CD8-positive, alpha-beta memory T cell (primary cell): ENCODE data around the gene BRD2. TPM values are rescaled to one million over a fixed set of nuclear protein-coding genes. Genes with fewer than 3 reads are reported as not detected.

ENCODE experiments used
- CTCF ChIA-PET: fragments of 350-600 bp; sonication (Branson Sonifier 250); formaldehyde crosslinking; loops from one replicate; lab custom pipeline; 2021; ENCODE audit warnings: antibody characterized with exemption; lab: Charles Lee
- POLR2A ChIA-PET: fragments of 350-600 bp; sonication (Branson Sonifier 250); formaldehyde crosslinking; loops from one replicate; lab custom pipeline; 2021; ENCODE audit warnings: antibody characterized with exemption; lab: Charles Lee
- DNase-seq, 5 donors: peaks; one replicate each; pipeline versions ENCODE4 v3.0.0 to v3.0.0-alpha.2; 2020 to 2022; ENCODE audit warnings: mixed read lengths in 1 of 5
- H3K27ac ChIP-seq: one replicate; pipeline ENCODE4 v1.7.0; 2013; ENCODE audit warnings: low read depth, mild to moderate bottlenecking, low read length, moderate library complexity
- H3K27me3 ChIP-seq: 2 replicates; pipeline ENCODE4 v1.7.0; 2013; ENCODE audit warnings: low read length, mild to moderate bottlenecking; ENCODE audit not compliant: insufficient read depth, poor library complexity, severe bottlenecking
- H3K36me3 ChIP-seq: 2 replicates; pipeline ENCODE4 v1.7.0; 2013; ENCODE audit warnings: mild to moderate bottlenecking, low read length, moderate library complexity; ENCODE audit not compliant: insufficient read depth
- H3K4me1 ChIP-seq: 2 replicates; pipeline ENCODE4 v1.7.0; 2013; ENCODE audit warnings: mild to moderate bottlenecking, low read length, moderate library complexity; ENCODE audit not compliant: insufficient read depth
- H3K4me3 ChIP-seq: 2 replicates; pipeline ENCODE4 v1.7.0; 2013; ENCODE audit warnings: mild to moderate bottlenecking, low read length
- H3K9me3 ChIP-seq: 2 replicates; pipeline ENCODE4 v1.7.0; 2013; ENCODE audit warnings: mild to moderate bottlenecking, low read length
- H3K27ac Mint-ChIP-seq, 8 donors: one replicate each; pipeline ENCODE4 v1.8.0; 2020 to 2021; ENCODE audit warnings: mixed read lengths in 8 of 8, mild to moderate bottlenecking in 6 of 8, inconsistent platforms in 3 of 8, moderate library complexity in 3 of 8
- H3K27me3 Mint-ChIP-seq, 2 donors: one replicate each; pipeline ENCODE4 v1.8.0; 2020 to 2021; ENCODE audit warnings: mixed read lengths in 2 of 2, mild to moderate bottlenecking in 1 of 2, moderate library complexity in 1 of 2
- H3K36me3 Mint-ChIP-seq, 3 donors: one replicate each; pipeline ENCODE4 v1.8.0; 2020 to 2021; ENCODE audit warnings: mixed read lengths in 3 of 3, inconsistent platforms in 1 of 3, mild to moderate bottlenecking in 1 of 3
- H3K4me1 Mint-ChIP-seq, 3 donors: one replicate each; pipeline ENCODE4 v1.8.0; 2020 to 2021; ENCODE audit warnings: mixed read lengths in 3 of 3, inconsistent platforms in 1 of 3, mild to moderate bottlenecking in 1 of 3
- H3K4me3 Mint-ChIP-seq, 7 donors: one replicate each; pipeline ENCODE4 v1.8.0; 2020 to 2021; ENCODE audit warnings: mixed read lengths in 7 of 7, mild to moderate bottlenecking in 6 of 7, moderate library complexity in 4 of 7, inconsistent platforms in 2 of 7
- H3K9me3 Mint-ChIP-seq, 5 donors: one replicate each; pipeline ENCODE4 v1.8.0; 2020 to 2022; ENCODE audit warnings: mixed read lengths in 5 of 5, mild to moderate bottlenecking in 3 of 5, moderate library complexity in 2 of 5, inconsistent platforms in 1 of 5
- polyA plus RNA-seq: library from polyadenylated mRNA; unstranded; fragments of 300-500 nt; fragmentation: Illumina TruSeq; gene quantifications from one replicate; pipeline ENCODE4 v1.2.3, GENCODE V29; 2021
- total RNA-seq, 2 experiments: library from RNA; stranded (reverse); gene quantifications; one replicate each; pipeline ENCODE4 v1.2.3, GENCODE V29; 2021

Gene BRD2
- total and polyA plus RNA-seq, 3 experiments from 2014 or later, result 89.9 to 387 (median 373) TPM

DNA sequence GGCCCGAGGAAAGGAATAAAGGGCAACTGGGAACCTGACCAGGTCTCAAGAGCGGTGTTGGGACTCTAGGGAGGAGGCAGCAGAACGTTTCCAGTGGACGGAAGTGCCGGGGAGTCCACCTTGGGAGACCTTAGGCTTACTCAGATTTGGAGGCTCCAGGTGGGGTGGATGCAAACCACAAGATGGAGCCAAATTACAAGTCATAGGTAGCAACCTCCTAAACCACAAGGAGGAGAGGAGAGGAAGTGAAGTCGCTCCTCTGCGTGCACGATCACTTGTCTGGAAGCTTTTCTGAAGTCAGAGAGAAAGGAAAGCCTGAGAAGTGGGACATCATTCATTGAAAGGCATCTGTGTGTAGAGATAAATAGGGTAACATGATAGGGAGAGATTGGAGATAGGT, 31.7 kb downstream of the BRD2 start:
- H3K4me3 Mint-ChIP-seq, result no peak overlapping the region
- CTCF ChIA-PET, result interaction anchor here (0.9 to 3.0 kb wide), 5 partner anchors 13 to 249 kb away, joined by 3 to 8 read pairs (median 5); no protein-coding TSS in a partner anchor

DNA sequence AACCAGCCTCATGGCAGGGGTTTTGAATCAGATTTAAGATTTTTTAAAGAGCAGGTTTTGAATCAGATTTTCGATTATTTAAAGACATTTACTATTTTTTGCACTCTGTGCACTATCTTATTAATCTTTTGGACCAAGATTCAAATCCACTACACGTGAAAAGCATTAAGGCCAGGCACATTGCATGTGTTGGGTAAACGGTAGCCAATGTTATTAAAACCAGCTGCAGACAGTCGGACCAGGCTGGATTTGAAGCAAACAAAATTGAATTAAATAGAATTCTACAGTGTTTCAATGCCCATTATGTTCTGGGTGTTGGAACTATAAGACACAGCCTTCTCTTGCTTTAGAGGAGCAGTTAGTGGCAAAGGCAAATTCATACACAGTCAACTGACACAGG, 33.3 kb downstream of the BRD2 start:
- DNase-seq, result no peak
- Histone ChIP-seq H3K9me3 (no peaks in the 10 kb centered on the region), H3K4me3 (no peak overlapping the region), H3K4me1 (peaks cover 4% of the 10 kb centered on the region), H3K27me3 (no peaks in the 10 kb centered on the region), H3K27ac (no peak overlapping the region), H3K36me3 (no peaks in the 10 kb centered on the region)
- peaks cover 4 to 6% (median 5%) of the 10 kb centered on the region in 3 donors for H3K4me1 Mint-ChIP-seq
- ChIA-PET POLR2A (no interaction called here), CTCF (interaction anchor here (3.0 kb wide), 1 partner anchor 13 kb away, joined by 8 read pairs; no protein-coding TSS in a partner anchor)
- no peaks in the 10 kb centered on the region for H3K9me3 Mint-ChIP-seq
- H3K36me3 Mint-ChIP-seq, result no peaks in the 10 kb centered on the region
- peaks cover 0 to 37% of the 10 kb centered on the region in 2 donors for H3K27me3 Mint-ChIP-seq
- H3K27ac Mint-ChIP-seq, result no peak overlapping the region
- H3K4me3 Mint-ChIP-seq, result no peak overlapping the region

More for the DNA sequence above, 31.7 kb downstream of the BRD2 start:
- H3K36me3 Mint-ChIP-seq, result no peaks in the 10 kb centered on the region
- Histone ChIP-seq H3K4me3 (no peak overlapping the region), H3K4me1 (peaks cover 4% of the 10 kb centered on the region), H3K36me3 (no peaks in the 10 kb centered on the region), H3K9me3 (no peaks in the 10 kb centered on the region), H3K27me3 (no peaks in the 10 kb centered on the region), H3K27ac (no peak overlapping the region)
- H3K27ac Mint-ChIP-seq, result no peak overlapping the region
- H3K4me1 Mint-ChIP-seq, result peaks cover 4 to 6% (median 5%) of the 10 kb centered on the region in 3 donors
- H3K27me3 Mint-ChIP-seq, result peaks cover 1 to 49% of the 10 kb centered on the region in 2 donors
- POLR2A ChIA-PET, result no interaction called here
- H3K9me3 Mint-ChIP-seq, result no peaks in the 10 kb centered on the region
- DNase-seq, result peak in 1 of 5 donors; percentile 33

DNA sequence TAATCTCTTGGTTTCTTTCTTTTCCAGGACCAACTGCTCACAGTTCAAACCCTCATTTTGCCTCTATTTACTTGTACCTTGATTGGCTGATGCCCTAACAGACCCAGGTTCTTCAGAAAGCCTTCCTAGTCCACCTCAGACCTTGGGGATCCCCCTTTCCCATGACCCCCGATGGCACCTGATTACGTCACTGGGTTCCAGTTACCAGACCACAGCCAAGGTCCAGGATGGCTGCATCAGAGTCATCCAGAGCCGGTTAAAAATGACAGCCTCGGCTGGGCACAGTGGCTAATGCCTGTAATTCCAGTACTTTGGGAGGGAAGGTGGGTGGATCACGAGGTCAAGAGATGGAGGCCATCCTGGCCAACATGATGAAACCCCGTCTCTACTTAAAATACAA, 36.5 kb downstream of the BRD2 start:
- no peak overlapping the region for H3K27ac ChIP-seq
- H3K4me1 Mint-ChIP-seq, result peaks cover 19 to 23% (median 22%) of the 10 kb centered on the region in 3 donors
- no peaks in the 10 kb centered on the region for H3K9me3 ChIP-seq
- POLR2A ChIA-PET, result no interaction called here
- peaks cover 0 to 3% (median 0%) of the 10 kb centered on the region in 3 donors for H3K36me3 Mint-ChIP-seq
- no peaks in the 10 kb centered on the region for H3K9me3 Mint-ChIP-seq
- no peaks in the 10 kb centered on the region for H3K36me3 ChIP-seq
- H3K27me3 Mint-ChIP-seq, result peaks cover 2 to 18% of the 10 kb centered on the region in 2 donors
- H3K4me3 Mint-ChIP-seq, result no peak overlapping the region
- H3K4me1 ChIP-seq, result peaks cover 14% of the 10 kb centered on the region
- CTCF ChIA-PET, result no interaction called here
- no peaks in the 10 kb centered on the region for H3K27me3 ChIP-seq
- H3K4me3 ChIP-seq, result no peak overlapping the region
- H3K27ac Mint-ChIP-seq, result peak overlapping the region in 1 of 8 donors; percentile 20
- no peak for DNase-seq

DNA sequence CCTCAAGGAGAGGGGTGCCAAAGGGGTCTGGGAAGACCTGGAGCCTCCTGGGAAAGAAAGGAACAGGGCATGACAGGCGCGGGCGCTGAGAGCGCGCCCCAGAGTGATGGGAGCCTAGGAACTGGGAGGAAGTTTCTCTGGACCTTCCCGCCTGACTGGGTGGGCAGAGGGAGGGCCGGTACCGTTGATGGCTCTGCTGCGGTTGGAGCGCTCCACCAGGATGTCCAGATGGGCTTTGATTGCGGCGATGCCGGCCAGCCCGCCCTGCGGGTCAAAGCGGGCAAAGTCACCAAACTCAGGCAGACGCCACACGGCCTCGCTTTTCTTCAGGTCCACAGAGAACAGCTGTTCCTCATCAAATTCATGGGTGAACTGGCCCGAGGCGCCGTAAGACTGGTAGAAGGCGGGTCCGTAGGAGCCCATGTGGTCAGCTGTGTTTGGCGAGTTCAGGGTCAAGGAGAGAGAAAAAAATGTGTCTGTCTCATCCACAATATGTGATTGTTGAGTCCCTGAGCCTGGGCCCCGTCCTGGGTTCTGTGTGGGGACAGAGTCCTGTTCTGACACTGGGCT, 39.5 kb downstream of the BRD2 start:
- Mint-ChIP-seq H3K36me3 (peaks cover 0 to 3% (median 0%) of the 10 kb centered on the region in 3 donors), H3K4me1 (peaks cover 15 to 18% (median 18%) of the 10 kb centered on the region in 3 donors), H3K27ac (peak overlapping the region in 4 of 8 donors; percentile 4 to 91 (median 66)), H3K4me3 (peak overlapping the region; percentile 64 to 91 (median 84)), H3K9me3 (no peaks in the 10 kb centered on the region), H3K27me3 (peaks cover 1 to 2% of the 10 kb centered on the region in 2 donors)
- H3K9me3 ChIP-seq, result no peaks in the 10 kb centered on the region
- ChIA-PET CTCF (interaction anchor here (1.1 to 1.2 kb wide), 2 partner anchors 8 to 74 kb away, joined by 3 read pairs; no protein-coding TSS in a partner anchor), POLR2A (no interaction called here)
- peaks cover 10% of the 10 kb centered on the region for H3K4me1 ChIP-seq
- no peak for DNase-seq
- H3K4me3 ChIP-seq, result no peak overlapping the region
- H3K36me3 ChIP-seq, result no peaks in the 10 kb centered on the region
- no peak overlapping the region for H3K27ac ChIP-seq
- no peaks in the 10 kb centered on the region for H3K27me3 ChIP-seq

DNA sequence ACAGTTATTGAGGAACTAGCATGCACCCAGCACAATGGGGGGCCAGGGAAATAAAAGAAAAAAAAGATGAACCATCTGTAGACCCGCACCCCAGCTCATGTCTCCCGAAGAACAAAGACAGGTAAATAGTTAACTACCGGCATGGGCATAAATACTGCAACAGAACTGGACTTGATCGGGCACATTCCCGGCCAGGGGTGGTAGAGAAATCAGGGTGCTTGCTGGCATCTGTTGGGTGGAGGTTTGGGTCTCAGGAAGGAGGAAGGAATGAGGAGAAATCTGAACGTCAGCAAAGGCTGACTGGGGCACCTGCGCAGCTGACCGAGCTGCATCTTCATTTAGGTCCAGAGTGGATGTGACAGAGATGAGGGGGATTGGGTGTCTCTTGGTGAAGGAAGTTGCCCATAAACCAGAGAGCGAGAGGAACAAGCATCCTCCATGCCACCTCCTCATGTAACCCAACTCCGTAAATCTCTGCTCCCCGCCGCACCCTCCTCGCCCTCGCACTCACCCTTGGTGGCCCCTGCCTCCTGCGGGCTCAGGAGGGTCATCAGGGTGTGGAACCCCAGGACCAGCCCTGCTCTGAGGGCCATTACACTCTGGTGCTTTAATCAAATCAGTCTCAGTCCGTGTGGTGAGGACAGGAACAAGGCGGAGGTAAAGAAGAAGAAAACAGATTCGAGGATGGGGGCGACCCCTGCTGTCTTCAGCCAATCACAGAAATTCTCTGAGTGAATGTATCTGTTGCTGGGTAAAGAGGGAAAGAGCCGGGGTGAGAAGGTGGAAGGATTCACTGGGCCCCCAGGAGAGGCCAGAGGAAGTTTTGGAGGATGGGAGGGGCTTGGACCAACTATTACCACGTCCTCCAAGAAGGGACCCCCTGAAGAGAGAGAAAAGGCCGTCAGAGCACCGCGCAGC, 40.8 kb downstream of the BRD2 start, which contains the start of gene HLA-DOA:
HLA-DOA (minus strand) TSS at position 648 of the 918 bp plus-strand sequence.
- H3K4me1 Mint-ChIP-seq, result peaks cover 15 to 18% (median 18%) of the 10 kb centered on the region in 3 donors
- H3K9me3 ChIP-seq, result no peaks in the 10 kb centered on the region
- peak; percentile 23 to 76 (median 56) for DNase-seq
- peak within 1 kb of the TSS; percentile 12 to 94 (median 80) for H3K27ac Mint-ChIP-seq
- ChIA-PET POLR2A (interaction anchor here (0.8 kb wide), 1 partner anchor 10 kb away, joined by 3 read pairs; no protein-coding TSS in a partner anchor), CTCF (interaction anchor here (1.0 to 2.1 kb wide), 3 partner anchors 24 to 239 kb away, joined by 3 to 7 read pairs (median 3); no protein-coding TSS in a partner anchor)
- peaks cover 0 to 5% of the 10 kb centered on the region in 2 donors for H3K27me3 Mint-ChIP-seq
- H3K9me3 Mint-ChIP-seq, result no peaks in the 10 kb centered on the region
- no peaks in the 10 kb centered on the region for H3K27me3 ChIP-seq
- H3K4me1 ChIP-seq, result peaks cover 10% of the 10 kb centered on the region
- peaks cover 0 to 3% (median 1%) of the 10 kb centered on the region in 3 donors for H3K36me3 Mint-ChIP-seq
- H3K27ac ChIP-seq, result peak within 1 kb of the TSS; percentile 13
- peak within 1 kb of the TSS; percentile 60 for H3K4me3 ChIP-seq
- peak within 1 kb of the TSS; percentile 65 to 92 (median 84) for H3K4me3 Mint-ChIP-seq
- no peaks in the 10 kb centered on the region for H3K36me3 ChIP-seq

DNA sequence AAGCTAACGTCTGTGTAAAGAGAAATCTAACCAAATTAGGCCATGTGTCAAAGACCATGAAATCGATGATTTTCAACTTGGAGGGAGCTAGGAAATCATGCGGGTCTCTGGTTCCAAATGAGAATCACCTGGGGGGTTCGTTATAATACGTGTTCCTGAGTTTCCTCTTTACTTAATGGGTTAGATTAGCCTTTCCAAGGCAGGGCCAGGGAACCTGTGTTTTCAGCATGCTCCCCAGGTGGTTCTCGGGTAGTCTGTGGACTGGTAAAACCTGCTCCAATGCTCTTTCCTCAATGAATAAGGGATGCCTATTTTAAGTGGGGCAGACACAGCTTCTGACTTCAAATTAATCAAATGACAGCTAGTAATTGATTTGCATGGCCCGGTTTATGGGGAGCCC, 42.0 kb downstream of the BRD2 start:
- H3K36me3 Mint-ChIP-seq, result peaks cover 0 to 3% (median 1%) of the 10 kb centered on the region in 3 donors
- H3K4me1 ChIP-seq, result peaks cover 14% of the 10 kb centered on the region
- H3K4me3 ChIP-seq, result no peak overlapping the region
- no peaks in the 10 kb centered on the region for H3K36me3 ChIP-seq
- H3K27me3 Mint-ChIP-seq, result peaks cover 5% of the 10 kb centered on the region in 2 donors
- peaks cover 19 to 23% (median 21%) of the 10 kb centered on the region in 3 donors for H3K4me1 Mint-ChIP-seq
- no peak for DNase-seq
- H3K9me3 ChIP-seq, result no peaks in the 10 kb centered on the region
- H3K27ac ChIP-seq, result no peak overlapping the region
- ChIA-PET POLR2A (interaction anchor here (0.8 kb wide), 1 partner anchor 8 kb away, joined by 3 read pairs; no protein-coding TSS in a partner anchor), CTCF (interaction anchor here (1.1 to 2.1 kb wide), 3 partner anchors 25 to 236 kb away, joined by 3 to 7 read pairs (median 3); no protein-coding TSS in a partner anchor)
- no peaks in the 10 kb centered on the region for H3K27me3 ChIP-seq
- no peak overlapping the region for H3K27ac Mint-ChIP-seq
- no peaks in the 10 kb centered on the region for H3K9me3 Mint-ChIP-seq
- H3K4me3 Mint-ChIP-seq, result peak overlapping the region in 1 of 7 donors; percentile 36

DNA sequence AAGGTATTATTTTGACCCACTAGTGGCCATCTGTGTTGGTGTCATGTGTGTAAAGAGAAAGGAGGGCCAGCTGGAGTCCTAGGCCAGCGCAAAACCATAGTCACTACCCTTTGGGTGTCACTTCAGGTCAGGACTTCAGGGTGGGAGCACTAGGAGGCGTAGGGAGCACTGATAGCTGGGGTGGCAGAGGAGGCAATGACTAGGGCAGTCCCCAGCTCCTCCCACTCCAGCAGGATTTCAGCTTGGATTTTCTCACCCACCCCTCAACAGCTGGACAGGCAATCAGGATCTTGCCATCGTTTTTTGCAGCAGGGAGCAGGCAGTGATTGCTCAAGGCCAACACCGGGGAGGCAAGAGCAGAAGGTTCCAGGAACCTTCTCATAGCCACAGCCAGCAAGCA, 45.2 kb downstream of the BRD2 start:
- DNase-seq, result no peak
- Histone ChIP-seq H3K4me1 (peaks cover 22% of the 10 kb centered on the region), H3K27me3 (no peaks in the 10 kb centered on the region), H3K9me3 (no peaks in the 10 kb centered on the region), H3K27ac (no peak overlapping the region), H3K36me3 (no peaks in the 10 kb centered on the region), H3K4me3 (no peak overlapping the region)
- Mint-ChIP-seq H3K27ac (no peak overlapping the region), H3K27me3 (peaks cover 5 to 6% of the 10 kb centered on the region in 2 donors), H3K9me3 (no peaks in the 10 kb centered on the region), H3K36me3 (peaks cover 0 to 1% (median 0%) of the 10 kb centered on the region in 3 donors), H3K4me3 (no peak overlapping the region), H3K4me1 (peaks cover 23 to 26% (median 24%) of the 10 kb centered on the region in 3 donors)
- ChIA-PET CTCF (interaction anchor here (0.6 to 3.7 kb wide), 6 partner anchors 13 to 1747 kb away, joined by 3 to 24 read pairs (median 3); partner anchors contain the start of gene HLA-DPB1), POLR2A (interaction anchor here (0.6 kb wide), 1 partner anchor 169 kb away, joined by 3 read pairs; no protein-coding TSS in a partner anchor)
